Neural cell (in vitro differentiated cells): ENCODE measurements around the gene HCLS1. TPM values are rescaled to one million over a fixed set of nuclear protein-coding genes. Genes with fewer than 3 reads are reported as not detected.

ENCODE experiments used
- H2AFZ ChIP-seq: fragments of 200-600, 300-800 bp; sonication (generic), shearing (Covaris generic); 2 replicates; pipeline ENCODE4 v1.6.0; 2014; ENCODE audit warnings: low read depth, mild to moderate bottlenecking, antibody characterized with exemption, low read length, moderate library complexity
- H3F3A ChIP-seq: fragments of 200-600 bp; shearing (Covaris generic); 2 replicates; pipeline ENCODE4 v1.6.1; 2016; ENCODE audit warnings: mild to moderate bottlenecking, moderate library complexity, mixed read lengths, antibody characterized with exemption, low read length; ENCODE audit not compliant: insufficient read depth, poor library complexity, severe bottlenecking
- H3K27ac ChIP-seq: fragments of 200-600, 300-800 bp; sonication (generic), shearing (Covaris generic); 2 replicates; pipeline ENCODE4 v1.5.1; 2014; ENCODE audit warnings: mild to moderate bottlenecking, low read length, moderate library complexity
- H3K27me3 ChIP-seq: fragments of 300-800, 200-600 bp; sonication (generic), shearing (Covaris generic); 2 replicates; pipeline ENCODE4 v1.6.0; 2014; ENCODE audit warnings: mild to moderate bottlenecking, low read depth, low read length, moderate library complexity; ENCODE audit not compliant: insufficient read depth
- H3K36me3 ChIP-seq: fragments of 300-800, 200-600 bp; sonication (generic), shearing (Covaris generic); 2 replicates; pipeline ENCODE4 v1.5.1; 2014; ENCODE audit warnings: mild to moderate bottlenecking, antibody characterized with exemption, low read length, moderate library complexity; ENCODE audit not compliant: insufficient read depth
- H3K4me2 ChIP-seq: fragments of 300-800, 200-600 bp; sonication (generic), shearing (Covaris generic); 2 replicates; pipeline ENCODE4 v1.6.0; 2014; ENCODE audit warnings: mild to moderate bottlenecking, low read length
- H3K4me3 ChIP-seq: fragments of 300-800, 200-600 bp; sonication (generic), shearing (Covaris generic); 2 replicates; pipeline ENCODE4 v1.5.1; 2014; ENCODE audit warnings: mild to moderate bottlenecking, low read length, moderate library complexity
- H3K79me2 ChIP-seq: fragments of 200-600 bp; shearing (Covaris generic); replicated peaks from 2 replicates; pipeline ENCODE4 v1.6.0; 2014; ENCODE audit warnings: mild to moderate bottlenecking, low read length, moderate library complexity; ENCODE audit not compliant: insufficient read depth
- H3K9ac ChIP-seq: fragments of 300-800, 200-600 bp; sonication (generic), shearing (Covaris generic); 2 replicates; pipeline ENCODE4 v1.6.1; 2016; ENCODE audit warnings: mild to moderate bottlenecking, low read length, mixed read lengths
- H3K9me2 ChIP-seq: fragments of 200-600 bp; shearing (Covaris generic); 2 replicates; pipeline ENCODE4 v1.6.1; 2016; ENCODE audit warnings: mild to moderate bottlenecking, low read length, mixed read lengths; ENCODE audit not compliant: insufficient read depth
- H3K9me3 ChIP-seq: fragments of 200-600, 300-800 bp; sonication (generic), shearing (Covaris generic); 2 replicates; pipeline ENCODE4 v1.6.1; 2016; ENCODE audit warnings: mild to moderate bottlenecking, mixed run types, low read length, moderate library complexity, mixed read lengths
- H4K20me1 ChIP-seq: fragments of 200-600 bp; shearing (Covaris generic); 2 replicates; pipeline ENCODE4 v1.6.1; 2016; ENCODE audit warnings: mild to moderate bottlenecking, mixed run types; ENCODE audit not compliant: insufficient read depth
- EP300 ChIP-seq: fragments of 450-650 bp; conservative IDR thresholded peaks from 2 replicates; pipeline ENCODE4 v1.6.1; 2014; ENCODE audit warnings: antibody characterized with exemption, mild to moderate bottlenecking, moderate library complexity; ENCODE audit not compliant: poor library complexity, severe bottlenecking
- EZH2 ChIP-seq: fragments of 200-600, 300-800 bp; shearing (Covaris generic), sonication (generic); IDR thresholded peaks from 2 replicates; pipeline ENCODE4 v1.6.1; 2014; ENCODE audit warnings: antibody characterized with exemption, low read length, borderline replicate concordance, mild to moderate bottlenecking; ENCODE audit not compliant: insufficient read depth, poor library complexity, severe bottlenecking
- MXI1 ChIP-seq: fragments of 450-650 bp; conservative IDR thresholded peaks from 2 replicates; pipeline ENCODE4 v1.6.1; 2014; ENCODE audit warnings: antibody characterized with exemption, mild to moderate bottlenecking; ENCODE audit not compliant: poor library complexity, severe bottlenecking
- POLR2AphosphoS5 ChIP-seq: IDR thresholded peaks from 2 replicates; pipeline ENCODE4 v1.6.1; 2012
- RAD21 ChIP-seq: fragments of 450-650 bp; conservative IDR thresholded peaks from 2 replicates; pipeline ENCODE4 v1.6.1; 2014; ENCODE audit warnings: antibody characterized with exemption, mild to moderate bottlenecking, moderate library complexity
- SMC3 ChIP-seq: fragments of 450-650 bp; conservative IDR thresholded peaks from 2 replicates; pipeline ENCODE4 v1.6.1; 2014; ENCODE audit warnings: antibody characterized with exemption, mild to moderate bottlenecking, moderate library complexity; ENCODE audit not compliant: poor library complexity
- TAF1 ChIP-seq: IDR thresholded peaks from 2 replicates; pipeline ENCODE4 v1.6.1; 2012; ENCODE audit warnings: low read depth
- polyA plus RNA-seq: library from polyadenylated mRNA; depleted of rRNA; stranded (reverse); fragments of >200 nt; gene quantifications from 2 replicates; pipeline ENCODE4 v1.2.3, GENCODE V29; 2014
- TF ChIP-seq, protein P1 (sequence below): fragments of 450-650 bp; IDR thresholded peaks from 2 replicates; pipeline ENCODE4 v1.5.1; 2014; ENCODE audit warnings: antibody characterized with exemption, mild to moderate bottlenecking, moderate library complexity; ENCODE audit not compliant: poor library complexity, severe bottlenecking
- TF ChIP-seq, protein P2 (sequence below): IDR thresholded peaks from 2 replicates; pipeline ENCODE4 v1.6.1; 2012; ENCODE audit warnings: borderline replicate concordance

Gene HCLS1
- polyA plus RNA-seq, 1 donor from 2014 or later = 0.25 TPM

DNA sequence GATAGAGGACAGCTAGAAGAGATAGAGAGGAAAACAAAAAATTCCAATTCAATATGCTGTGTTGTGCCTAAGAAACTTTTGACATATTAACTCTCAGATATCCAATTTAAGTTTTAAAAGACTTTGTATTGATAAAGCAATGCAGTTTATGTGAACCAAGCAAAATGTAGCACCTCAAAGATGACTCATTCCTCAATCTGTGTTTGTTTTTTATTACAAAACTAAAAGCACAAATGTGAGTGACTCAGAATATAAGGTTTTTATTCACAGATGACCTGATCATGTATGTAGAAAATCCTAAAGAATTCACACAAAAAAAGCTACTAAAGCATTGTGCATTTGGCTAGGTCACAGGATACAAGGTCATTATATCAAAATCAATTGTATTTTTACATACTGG, 11.1 kb downstream of the HCLS1 start:
- Histone ChIP-seq H3K79me2 (no peaks in the 10 kb centered on the region), H3K9ac (no peak overlapping the region), H3K27me3 (no peaks in the 10 kb centered on the region), H3K9me2 (no peaks in the 10 kb centered on the region), H3K4me3 (no peak overlapping the region), H3K36me3 (no peaks in the 10 kb centered on the region), H3K27ac (no peak overlapping the region), H3K9me3 (no peaks in the 10 kb centered on the region), H2AFZ (no peak overlapping the region), H3F3A (no peaks in the 10 kb centered on the region), H4K20me1 (no peaks in the 10 kb centered on the region), H3K4me2 (no peak overlapping the region)
- TF ChIP-seq EZH2 (no peak), TAF1 (no peak), EP300 (no peak), SMC3 (no peak)

DNA sequence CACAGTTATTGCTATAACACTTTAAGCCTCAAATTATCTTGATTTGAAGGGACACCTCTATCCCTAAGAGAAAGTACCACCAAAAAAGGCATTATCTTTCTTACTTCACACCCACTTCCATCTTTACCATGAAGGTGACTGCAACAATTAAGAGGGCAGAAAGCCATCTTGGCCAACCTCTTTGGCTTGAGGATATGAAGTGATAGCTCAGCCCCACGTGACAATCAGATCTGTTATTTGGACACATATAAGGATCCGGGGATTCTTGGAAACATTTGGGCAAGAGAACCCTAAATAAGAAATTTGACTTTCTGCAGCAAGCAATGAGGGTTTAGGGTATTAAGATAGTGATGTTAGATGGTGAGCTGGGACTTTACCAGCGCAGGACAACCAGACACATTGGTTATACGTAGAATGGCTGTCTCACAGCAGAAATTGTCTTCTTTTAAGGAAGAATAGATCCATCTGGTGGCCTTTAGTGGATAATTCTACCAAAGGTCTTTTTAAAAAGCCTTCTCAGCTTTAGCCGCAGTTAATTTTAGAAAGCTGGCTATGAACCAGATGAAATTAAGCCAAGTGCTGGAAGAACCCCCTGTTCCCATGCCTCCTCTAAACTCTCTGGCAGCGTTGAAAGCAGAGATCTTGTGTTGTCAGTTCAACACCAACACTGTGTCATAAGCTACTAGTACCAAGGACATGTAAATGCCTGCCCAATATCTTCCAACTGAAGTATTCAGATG, 12.3 kb downstream of the HCLS1 start:
- Histone ChIP-seq H3K36me3 (no peaks in the 10 kb centered on the region), H3K27ac (no peak overlapping the region), H3K9me3 (no peaks in the 10 kb centered on the region), H3K27me3 (no peaks in the 10 kb centered on the region), H3K9ac (no peak overlapping the region), H2AFZ (no peak overlapping the region), H4K20me1 (no peaks in the 10 kb centered on the region), H3K4me3 (no peak overlapping the region), H3K79me2 (no peaks in the 10 kb centered on the region), H3K4me2 (no peak overlapping the region), H3F3A (no peaks in the 10 kb centered on the region), H3K9me2 (no peaks in the 10 kb centered on the region)
- TF ChIP-seq, protein P1, sequence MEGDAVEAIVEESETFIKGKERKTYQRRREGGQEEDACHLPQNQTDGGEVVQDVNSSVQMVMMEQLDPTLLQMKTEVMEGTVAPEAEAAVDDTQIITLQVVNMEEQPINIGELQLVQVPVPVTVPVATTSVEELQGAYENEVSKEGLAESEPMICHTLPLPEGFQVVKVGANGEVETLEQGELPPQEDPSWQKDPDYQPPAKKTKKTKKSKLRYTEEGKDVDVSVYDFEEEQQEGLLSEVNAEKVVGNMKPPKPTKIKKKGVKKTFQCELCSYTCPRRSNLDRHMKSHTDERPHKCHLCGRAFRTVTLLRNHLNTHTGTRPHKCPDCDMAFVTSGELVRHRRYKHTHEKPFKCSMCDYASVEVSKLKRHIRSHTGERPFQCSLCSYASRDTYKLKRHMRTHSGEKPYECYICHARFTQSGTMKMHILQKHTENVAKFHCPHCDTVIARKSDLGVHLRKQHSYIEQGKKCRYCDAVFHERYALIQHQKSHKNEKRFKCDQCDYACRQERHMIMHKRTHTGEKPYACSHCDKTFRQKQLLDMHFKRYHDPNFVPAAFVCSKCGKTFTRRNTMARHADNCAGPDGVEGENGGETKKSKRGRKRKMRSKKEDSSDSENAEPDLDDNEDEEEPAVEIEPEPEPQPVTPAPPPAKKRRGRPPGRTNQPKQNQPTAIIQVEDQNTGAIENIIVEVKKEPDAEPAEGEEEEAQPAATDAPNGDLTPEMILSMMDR = no peak
- TF ChIP-seq EP300 (no peak), POLR2AphosphoS5 (no peak), TAF1 (no peak), MXI1 (no peak), SMC3 (no peak), RAD21 (no peak), EZH2 (no peak)
- TF ChIP-seq, protein P2, sequence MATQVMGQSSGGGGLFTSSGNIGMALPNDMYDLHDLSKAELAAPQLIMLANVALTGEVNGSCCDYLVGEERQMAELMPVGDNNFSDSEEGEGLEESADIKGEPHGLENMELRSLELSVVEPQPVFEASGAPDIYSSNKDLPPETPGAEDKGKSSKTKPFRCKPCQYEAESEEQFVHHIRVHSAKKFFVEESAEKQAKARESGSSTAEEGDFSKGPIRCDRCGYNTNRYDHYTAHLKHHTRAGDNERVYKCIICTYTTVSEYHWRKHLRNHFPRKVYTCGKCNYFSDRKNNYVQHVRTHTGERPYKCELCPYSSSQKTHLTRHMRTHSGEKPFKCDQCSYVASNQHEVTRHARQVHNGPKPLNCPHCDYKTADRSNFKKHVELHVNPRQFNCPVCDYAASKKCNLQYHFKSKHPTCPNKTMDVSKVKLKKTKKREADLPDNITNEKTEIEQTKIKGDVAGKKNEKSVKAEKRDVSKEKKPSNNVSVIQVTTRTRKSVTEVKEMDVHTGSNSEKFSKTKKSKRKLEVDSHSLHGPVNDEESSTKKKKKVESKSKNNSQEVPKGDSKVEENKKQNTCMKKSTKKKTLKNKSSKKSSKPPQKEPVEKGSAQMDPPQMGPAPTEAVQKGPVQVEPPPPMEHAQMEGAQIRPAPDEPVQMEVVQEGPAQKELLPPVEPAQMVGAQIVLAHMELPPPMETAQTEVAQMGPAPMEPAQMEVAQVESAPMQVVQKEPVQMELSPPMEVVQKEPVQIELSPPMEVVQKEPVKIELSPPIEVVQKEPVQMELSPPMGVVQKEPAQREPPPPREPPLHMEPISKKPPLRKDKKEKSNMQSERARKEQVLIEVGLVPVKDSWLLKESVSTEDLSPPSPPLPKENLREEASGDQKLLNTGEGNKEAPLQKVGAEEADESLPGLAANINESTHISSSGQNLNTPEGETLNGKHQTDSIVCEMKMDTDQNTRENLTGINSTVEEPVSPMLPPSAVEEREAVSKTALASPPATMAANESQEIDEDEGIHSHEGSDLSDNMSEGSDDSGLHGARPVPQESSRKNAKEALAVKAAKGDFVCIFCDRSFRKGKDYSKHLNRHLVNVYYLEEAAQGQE = no peak
